Cerebellar cortex (tissue), 1 donor: Measurements from ENCODE around the gene ACTL6B.
"Not testable (repeated sequence)": the region's sequence is repeated elsewhere in the genome, so short reads cannot be mapped to it uniquely, and the experiment has no call there.

Source experiments
- DNase-seq: peaks from one replicate; pipeline ENCODE4 v3.0.0-alpha.2; 2015; ENCODE audit warnings: low spot score

ACTL6B gene

GRCh38 chr7:100655908-100656674, at the start of gene ACTL6B:
Gene ACTL6B (minus strand): TSS chr7:100656448. CDS start chr7:100656354, 94 bp downstream.
- peak; percentile 90 for DNase-seq

- peak; percentile 66 for DNase-seq
Measured at GRCh38 chr7:100705320-100705752, 49.1 kb upstream of the ACTL6B start.

GRCh38 chr7:100701089-100701488, 44.8 kb upstream of the ACTL6B start:
- not testable (repeated sequence) for DNase-seq

GRCh38 chr7:100699018-100699417, 42.8 kb upstream of the ACTL6B start:
- DNase-seq: no peak

GRCh38 chr7:100696123-100696521, 39.9 kb upstream of the ACTL6B start:
- DNase-seq: no peak

- no peak for DNase-seq
Measured at GRCh38 chr7:100694098-100694745, 38.0 kb upstream of the ACTL6B start, which contains the start of gene GIGYF1. Gene GIGYF1 (minus strand): TSS chr7:100694250. CDS start chr7:100688238, 6,012 bp downstream.

- no peak for DNase-seq
Measured at GRCh38 chr7:100693312-100694097, 37.3 kb upstream of the ACTL6B start.

GRCh38 chr7:100692578-100692961, 36.3 kb upstream of the ACTL6B start:
- no peak for DNase-seq

GRCh38 chr7:100691676-100692577, 35.7 kb upstream of the ACTL6B start:
- DNase-seq: peak; percentile 85

- no peak for DNase-seq
Measured at GRCh38 chr7:100689230-100690135, 33.2 kb upstream of the ACTL6B start.

GRCh38 chr7:100688326-100688860, 32.1 kb upstream of the ACTL6B start:
- DNase-seq: no peak

GRCh38 chr7:100687751-100688300, 31.6 kb upstream of the ACTL6B start:
- DNase-seq: no peak

- no peak for DNase-seq
Measured at GRCh38 chr7:100687261-100687660, 31.0 kb upstream of the ACTL6B start.

GRCh38 chr7:100686822-100687211, 30.6 kb upstream of the ACTL6B start:
- DNase-seq: no peak

- DNase-seq: no peak
Measured at GRCh38 chr7:100686201-100686821, 30.1 kb upstream of the ACTL6B start.

GRCh38 chr7:100685631-100686145, 29.4 kb upstream of the ACTL6B start:
- DNase-seq: no peak

- no peak for DNase-seq
Measured at GRCh38 chr7:100685049-100685605, 28.9 kb upstream of the ACTL6B start.

- DNase-seq: no peak
Measured at GRCh38 chr7:100684534-100685042, 28.3 kb upstream of the ACTL6B start.
